DMS 273 (cell line): ENCODE results near the gene PLAC8L1.

Experiments used
- DNase-seq: peaks from one replicate; lab custom pipeline; 2025; ENCODE audit not compliant: unreplicated experiment; lab: John Stamatoyannopoulos, UW

PLAC8L1 gene

GRCh38 chr5:146047396-146047795 lies 58.0 kb downstream of the PLAC8L1 start:
- DNase-seq, result no peak

GRCh38 chr5:146043722-146044121 lies 61.7 kb downstream of the PLAC8L1 start:
- DNase-seq, result no peak

- DNase-seq, result peak; percentile 54
Measured at GRCh38 chr5:146042628-146043279, 62.6 kb downstream of the PLAC8L1 start.

DNA sequence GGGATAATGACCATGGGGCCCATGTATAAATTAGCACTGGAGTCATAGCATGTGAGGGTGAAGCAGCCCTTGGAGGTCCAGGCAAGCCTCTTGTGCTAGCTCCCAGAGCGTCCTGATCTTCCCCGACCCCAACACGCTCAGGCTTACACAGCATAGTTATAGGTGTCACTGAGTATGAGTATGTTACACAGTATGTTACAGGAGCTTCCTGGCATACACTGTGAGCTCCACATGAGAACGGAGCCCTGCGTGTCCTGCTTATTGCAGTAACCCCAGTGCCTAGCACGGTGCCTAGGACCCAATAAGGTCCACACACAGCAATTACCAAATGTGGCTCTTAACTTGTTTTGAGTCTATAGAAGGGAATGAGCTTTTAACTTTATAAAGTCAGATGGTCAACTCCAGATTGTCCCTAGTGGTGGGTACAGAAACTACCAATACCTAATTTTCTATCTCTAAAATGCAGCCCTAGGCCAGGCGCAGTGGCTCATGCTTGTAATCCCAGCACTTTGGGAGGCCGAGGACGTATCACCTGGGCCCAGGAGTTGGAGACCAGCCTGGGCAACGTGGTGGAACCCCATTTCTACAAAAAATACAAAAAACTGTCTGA lies 64.1 kb downstream of the PLAC8L1 start:
- peak; percentile 35 for DNase-seq

- no peak for DNase-seq
Measured at GRCh38 chr5:146040527-146040926, 64.8 kb downstream of the PLAC8L1 start.

- DNase-seq, result no peak
Measured at GRCh38 chr5:146039420-146039819, 66.0 kb downstream of the PLAC8L1 start.

DNA sequence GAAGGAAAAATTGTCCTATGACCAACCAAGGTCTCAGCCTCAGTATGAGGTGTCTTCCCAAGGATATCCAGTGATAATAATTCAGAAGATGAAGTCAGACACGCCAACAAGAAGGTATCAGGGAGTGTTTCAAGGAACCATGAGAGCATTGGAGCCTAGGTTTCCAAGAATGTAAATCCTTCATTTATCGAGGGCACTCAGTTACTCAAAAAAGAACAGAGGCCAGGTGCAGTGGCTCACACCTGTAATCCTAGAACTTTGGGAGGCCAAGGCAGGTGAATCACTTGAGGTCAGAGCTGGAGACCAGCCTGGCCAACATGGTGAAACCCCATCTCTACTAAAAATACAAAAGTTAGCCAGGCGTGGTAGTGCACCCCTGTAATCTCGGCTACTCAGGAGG lies 70.8 kb downstream of the PLAC8L1 start:
- DNase-seq, result no peak
